Activated CD8-positive, alpha-beta memory T cell treated with anti-CD3 and anti-CD28 coated beads for 4 hours (primary cell): ENCODE measurements around the gene MESD.

Experiments used
- DNase-seq, 2 donors: peaks; one replicate each; pipeline ENCODE4 v3.0.0-alpha.2; 2020; ENCODE audit warnings: low read depth in 2 of 2

MESD gene

DNA sequence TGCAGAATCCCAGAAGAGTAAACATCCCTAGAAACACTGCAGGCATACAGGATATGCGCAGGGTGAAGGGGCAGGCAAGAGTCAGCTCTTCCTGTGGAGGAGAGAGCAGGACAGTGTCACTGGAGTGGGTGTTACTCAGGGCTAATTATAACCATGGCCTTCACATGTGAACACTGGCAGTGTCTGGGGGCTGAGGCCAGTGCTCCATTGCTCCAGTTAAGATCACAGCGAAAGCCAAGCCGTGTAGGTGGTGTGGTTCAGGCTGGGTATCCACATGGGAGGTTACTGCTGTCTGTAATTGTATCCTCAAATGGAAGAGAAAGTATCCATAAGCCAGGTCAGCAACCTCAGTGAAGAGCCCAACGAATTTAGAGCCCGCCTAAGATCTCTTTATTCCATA is 84.6 kb downstream of the MESD start:
- DNase-seq = no peak

GRCh38 chr15:80902298-80902801 is 87.3 kb downstream of the MESD start:
- no peak for DNase-seq

GRCh38 chr15:80898040-80898439 is 91.6 kb downstream of the MESD start:
- no peak for DNase-seq
